SK-N-SH (cell line): ENCODE results near the gene NTPCR.

Source experiments
- CTCF ChIP-seq: fragments of 200-600 bp; sonication (generic); IDR thresholded peaks from 2 replicates; pipeline ENCODE4 v1.6.1; 2017; ENCODE audit warnings: antibody characterized with exemption, mild to moderate bottlenecking, moderate library complexity
- EP300 ChIP-seq, 2 experiments: IDR thresholded peaks; 2 replicates each; pipeline versions ENCODE4 v1.4.0 to v1.6.1; 2012; ENCODE audit warnings: borderline replicate concordance in 1 of 2, low read depth in 1 of 2, low read length in 1 of 2
- EZH2phosphoT487 ChIP-seq: fragments of 200-600 bp; sonication (generic); IDR thresholded peaks from 2 replicates; pipeline ENCODE4 v1.6.1; 2017; ENCODE audit warnings: low read depth, mixed run types, mild to moderate bottlenecking, antibody characterized with exemption, moderate library complexity, borderline replicate concordance
- GATA2 ChIP-seq: sonication (generic); formaldehyde crosslinking; IDR thresholded peaks from 2 replicates; pipeline ENCODE4 v1.5.0; 2020; ENCODE audit warnings: mild to moderate bottlenecking, missing genetic modification reagents
- MAX ChIP-seq: IDR thresholded peaks from 2 replicates; pipeline ENCODE4 v1.4.0; 2012; ENCODE audit warnings: low read depth
- POLR2AphosphoS5 ChIP-seq: IDR thresholded peaks from 2 replicates; pipeline ENCODE4 v1.6.1; 2012; ENCODE audit warnings: low read depth, low read length
- RAD21 ChIP-seq: IDR thresholded peaks from 2 replicates; pipeline ENCODE4 v1.6.1; 2012; ENCODE audit warnings: mild to moderate bottlenecking, low read length
- RCOR1 ChIP-seq: fragments of 150-350 bp; IDR thresholded peaks from 2 replicates; pipeline ENCODE4 v1.6.1; 2017; ENCODE audit warnings: antibody characterized with exemption, low read length
- REST ChIP-seq: IDR thresholded peaks from 2 replicates; pipeline ENCODE4 v1.6.1; 2012; ENCODE audit warnings: mild to moderate bottlenecking, low read depth, low read length, moderate library complexity
- RFX5 ChIP-seq: IDR thresholded peaks from 2 replicates; pipeline ENCODE4 v1.6.1; 2012; ENCODE audit warnings: mild to moderate bottlenecking, improper control_type of control experiment, low read length
- TAF1 ChIP-seq: IDR thresholded peaks from 2 replicates; pipeline ENCODE4 v1.6.1; 2012; ENCODE audit warnings: low read depth, mild to moderate bottlenecking, low read length, moderate library complexity, borderline replicate concordance
- USF2 ChIP-seq: fragments of 150-350 bp; IDR thresholded peaks from 2 replicates; pipeline ENCODE4 v1.6.1; 2017; ENCODE audit warnings: antibody characterized with exemption, low read length, low read depth, borderline replicate concordance
- YY1 ChIP-seq: IDR thresholded peaks from 2 replicates; pipeline ENCODE4 v1.4.0; 2012; ENCODE audit warnings: low read depth, mild to moderate bottlenecking
- ZBTB33 ChIP-seq: IDR thresholded peaks from 2 replicates; pipeline ENCODE4 v1.4.0; 2012; ENCODE audit warnings: low read depth, borderline replicate concordance

- TF ChIP-seq CTCF (no peak), USF2 (no peak), POLR2AphosphoS5 (no peak), ZBTB33 (no peak), GATA2 (CRISPR knock-in tag) (no peak), MAX (no peak), RAD21 (no peak), RCOR1 (no peak), TAF1 (no peak), REST (no peak), EP300 (IDR thresholded peaks at IDR 0.05; ENCODE audit: borderline replicate concordance in 1 of 2, low read depth in 1 of 2, low read length in 1 of 2) (no peak), EZH2phosphoT487 (no peak), YY1 (no peak), RFX5 (no peak)
Measured at GRCh38 chr1:232954594-232955365, 4.4 kb downstream of the NTPCR start.
